Forelimb muscle (tissue), 1 donor: ENCODE data around the gene CEMIP2. TPM values are rescaled to one million over a fixed set of nuclear protein-coding genes. Genes with fewer than 3 reads are reported as not detected.

Experiments
- DNase-seq: peaks from one replicate; pipeline ENCODE4 v3.0.0-alpha.2; 2013; ENCODE audit warnings: low read depth
- polyA plus RNA-seq: library from polyadenylated mRNA; unstranded; fragments of 120-200 nt; gene quantifications from one replicate; pipeline ENCODE4 v1.2.1, GENCODE V29; 2013; ENCODE audit not compliant: insufficient read length

CEMIP2 gene
- polyA plus RNA-seq, 1 donor: 22.1 TPM

DNA sequence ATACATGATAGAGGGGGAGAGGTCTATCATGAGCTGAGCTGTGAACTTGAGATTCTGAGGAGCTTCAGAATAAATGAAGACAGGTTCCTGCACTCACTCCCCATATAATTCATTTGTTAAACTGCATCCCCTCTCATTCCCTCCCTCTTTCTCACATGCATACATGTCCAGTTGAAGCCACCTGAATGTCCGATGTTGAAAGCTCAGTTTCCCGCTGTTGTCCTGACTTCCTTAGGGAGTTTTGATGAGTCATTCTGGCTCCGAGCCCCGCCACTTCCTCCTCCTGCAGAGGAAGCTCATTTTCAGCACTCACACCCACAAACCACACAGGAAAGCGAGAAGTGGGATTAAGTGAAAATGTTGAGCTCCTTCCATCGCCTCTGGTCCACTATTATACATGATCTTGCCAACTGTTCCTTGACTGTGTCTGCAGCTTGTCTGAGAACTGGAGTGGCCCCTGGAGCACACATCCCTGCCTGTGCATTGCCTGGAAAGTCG, 121.2 kb downstream of the CEMIP2 start:
- no peak for DNase-seq

DNA sequence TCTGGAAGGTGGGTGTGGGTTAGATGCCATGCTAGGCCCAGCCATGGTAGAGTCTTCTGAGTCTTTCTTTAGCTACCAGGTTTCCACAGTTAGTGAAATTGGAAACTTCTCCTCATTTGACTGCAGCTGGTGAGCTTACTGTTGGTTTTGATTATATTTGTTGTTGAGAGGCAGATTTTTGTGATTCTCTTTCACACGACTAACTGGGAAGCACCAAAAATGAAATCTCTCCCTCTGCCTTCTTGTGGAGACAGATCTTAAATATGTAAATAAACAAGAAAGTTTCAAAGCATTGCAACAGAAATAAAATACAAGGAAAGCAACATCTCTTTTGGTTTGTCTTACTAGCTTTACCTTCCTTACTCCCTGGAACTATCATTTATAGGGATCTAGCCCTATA, 122.2 kb downstream of the CEMIP2 start:
- DNase-seq: no peak

DNA sequence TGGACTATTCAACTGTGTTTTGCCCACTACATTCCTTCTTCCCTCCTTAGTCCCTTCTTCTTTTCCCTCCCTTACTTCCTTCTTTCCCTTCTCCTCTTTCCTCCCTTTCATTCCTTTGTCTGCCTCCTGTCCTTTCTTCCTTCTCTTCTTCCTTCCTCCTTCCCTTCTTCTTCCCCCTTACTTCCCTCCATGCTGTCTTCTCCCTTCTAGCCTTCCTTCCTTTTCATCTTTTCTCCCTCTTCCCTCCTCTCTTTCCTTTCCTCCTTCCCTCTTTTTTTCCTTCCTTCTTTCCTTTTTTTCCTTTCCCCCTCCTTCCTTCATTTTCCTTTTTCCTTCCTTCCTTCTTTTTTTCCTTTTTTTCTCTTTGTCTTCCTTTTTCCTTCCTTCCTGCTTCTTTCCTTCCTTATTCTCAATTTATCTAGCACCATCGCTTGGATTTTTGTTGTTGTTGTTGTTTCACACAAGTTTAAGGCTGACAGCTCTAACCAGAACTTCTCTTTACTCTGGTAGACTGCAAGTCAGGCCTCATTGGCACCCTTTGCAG, 123.4 kb downstream of the CEMIP2 start:
- no peak for DNase-seq

GRCh38 chr9:71643330-71643729, 125.0 kb downstream of the CEMIP2 start:
- no peak for DNase-seq

- no peak for DNase-seq
These were observed 126.3 kb downstream of the CEMIP2 start for GRCh38 chr9:71642056-71642455.

GRCh38 chr9:71638627-71639026, 129.7 kb downstream of the CEMIP2 start:
- DNase-seq: no peak

- no peak for DNase-seq
These were observed 130.4 kb downstream of the CEMIP2 start for GRCh38 chr9:71637926-71638325.

DNA sequence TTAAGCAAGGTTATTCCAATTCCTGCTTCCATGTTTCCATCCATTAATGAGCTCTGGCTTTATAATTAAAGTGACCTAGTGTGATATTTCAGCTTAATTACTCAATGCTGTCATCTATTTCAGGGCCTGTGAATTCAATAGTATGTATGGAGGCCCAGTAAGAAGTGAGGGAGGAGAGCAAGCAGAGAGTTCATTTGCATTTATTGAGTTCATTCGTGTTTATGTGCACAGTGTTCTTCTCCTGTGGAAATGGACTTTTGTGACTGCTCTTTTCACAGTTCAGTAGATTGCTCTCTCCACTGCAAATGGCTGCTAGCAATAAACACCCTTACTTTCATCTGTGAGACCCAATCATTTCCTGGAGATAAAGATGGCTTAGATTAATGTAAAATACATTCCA, 130.9 kb downstream of the CEMIP2 start:
- no peak for DNase-seq

DNA sequence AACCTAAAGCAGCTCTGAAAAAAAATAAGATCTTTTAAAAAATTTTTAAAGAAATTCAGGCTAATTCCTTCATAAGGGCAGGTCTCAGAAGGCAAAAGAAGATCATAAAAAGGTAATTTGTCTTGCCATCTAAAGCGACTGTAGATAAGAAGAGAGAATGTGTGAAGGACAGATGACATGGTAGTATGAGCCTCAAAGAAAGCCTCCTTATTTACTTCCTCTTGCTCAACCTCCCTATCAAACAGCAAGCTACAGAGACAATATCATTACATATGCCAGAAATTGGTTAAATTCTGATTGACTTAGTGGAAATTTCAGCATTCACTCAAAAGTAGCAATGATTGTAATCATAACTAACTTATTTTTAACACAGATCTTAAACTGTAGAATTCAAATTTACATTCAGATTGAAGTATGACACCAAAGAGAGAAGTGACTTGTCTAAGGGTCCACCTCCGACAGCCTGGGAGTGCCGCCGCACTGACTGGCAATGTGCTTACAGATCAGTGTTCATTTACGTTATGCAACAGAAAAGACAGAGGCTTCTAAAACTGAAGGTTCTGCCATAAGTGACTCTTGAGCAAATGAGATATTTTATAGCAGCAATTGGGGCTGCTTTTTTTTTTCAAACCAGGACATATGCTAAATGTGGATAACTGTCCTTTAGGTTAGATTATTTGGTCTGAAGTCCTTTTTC, 132.0 kb downstream of the CEMIP2 start:
- DNase-seq: no peak

DNA sequence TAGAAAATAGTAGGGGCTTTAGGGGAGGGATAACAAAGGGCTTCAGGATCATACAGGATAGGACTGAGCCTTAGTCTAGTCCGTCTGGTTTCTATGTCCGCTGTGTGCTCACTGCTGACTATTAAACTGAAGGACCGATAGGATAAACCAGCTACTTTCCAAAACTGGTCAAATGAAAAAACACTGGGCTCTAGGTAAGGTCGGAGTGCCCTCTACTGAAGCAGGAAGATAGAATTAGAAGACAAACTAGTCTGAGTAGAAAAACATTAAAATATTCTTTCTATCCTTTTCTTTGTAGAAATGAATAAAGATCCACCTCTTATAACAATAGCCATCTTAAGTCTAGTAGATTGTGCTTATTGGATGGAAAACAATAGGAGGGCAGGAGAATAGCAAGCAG, 133.6 kb downstream of the CEMIP2 start:
- DNase-seq: no peak

Other genes with a start within 250 kb of the CEMIP2 start
- 25.8 TPM for gene ABHD17B, start 142.7 kb upstream of the CEMIP2 start, polyA plus RNA-seq
- gene C9orf85, start 143.1 kb upstream of the CEMIP2 start, polyA plus RNA-seq: 19.1 TPM